ENCODE measurements around the gene OTOGL. TPM values are rescaled to one million over a fixed set of nuclear protein-coding genes. Genes with fewer than 3 reads are reported as not detected.

OTOGL gene
- polyA plus RNA-seq, 1 of the 3 experiments (the other 2 are of a cell fraction) = 0.61 TPM

DNA sequence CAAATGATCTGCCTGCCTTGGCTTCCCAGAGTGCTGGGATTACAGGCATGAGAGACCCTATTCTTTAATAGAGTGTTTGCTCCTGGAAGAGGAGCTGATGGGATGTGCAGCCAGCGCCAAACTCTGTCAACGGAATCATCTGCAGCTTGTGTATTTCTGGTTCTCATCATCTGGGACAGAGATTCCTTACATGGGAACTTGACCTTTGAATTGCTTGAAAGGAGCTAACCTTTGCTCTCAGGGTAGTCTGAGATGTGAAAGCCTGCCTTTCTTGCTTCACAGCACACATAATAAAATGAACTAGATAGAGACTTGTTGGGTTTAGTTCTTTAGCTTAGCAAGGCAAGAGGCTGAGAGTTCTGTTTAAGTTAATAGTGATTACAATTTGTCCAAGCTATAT is 120.0 kb downstream of the OTOGL start:
- WGBS (ENCODE audit: low lambda C conversion rate) = 8% methylated on average over 2 of the region's 2 CpGs
- Histone ChIP-seq H4K20me1 (ENCODE audit: insufficient read depth) (no peaks in the 10 kb centered on the region), H3F3A (replicated peaks; ENCODE audit: insufficient read depth) (no peaks in the 10 kb centered on the region), H3K27ac (ENCODE audit: low read depth in 2 of 2, low read length in 1 of 2) (no peak overlapping the region), H3K9me2 (no peaks in the 10 kb centered on the region), H3K4me2 (no peak overlapping the region), H3K4me1 (ENCODE audit: control insufficient read depth in 1 of 2, insufficient read depth in 2 of 2, low read depth in 1 of 2, low read length in 1 of 2) (0 out of 4 replicates have a peak, but pooled peaks cover 0 to 5% of the 10 kb centered on the region in 2 experiments), H3K9me3 (no peaks in the 10 kb centered on the region), H3K36me3 (replicated peaks in 1 of 2; ENCODE audit: control insufficient read depth in 1 of 2, insufficient read depth in 2 of 2, low read length in 1 of 2) (no peaks in the 10 kb centered on the region), H3K79me2 (ENCODE audit: insufficient read depth) (no peaks in the 10 kb centered on the region), H2AFZ (ENCODE audit: low read depth) (no peak overlapping the region), H3K27me3 (ENCODE audit: insufficient read depth) (peaks cover 27% of the 10 kb centered on the region; the same call in 1 of the 2 replicates), H3K4me3 (ENCODE audit: low read depth in 2 of 2, low read length in 1 of 2) (no peak overlapping the region), H3K9ac (no peak overlapping the region)
- TF ChIP-seq, protein P1, sequence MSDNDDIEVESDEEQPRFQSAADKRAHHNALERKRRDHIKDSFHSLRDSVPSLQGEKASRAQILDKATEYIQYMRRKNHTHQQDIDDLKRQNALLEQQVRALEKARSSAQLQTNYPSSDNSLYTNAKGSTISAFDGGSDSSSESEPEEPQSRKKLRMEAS (IDR thresholded peaks at IDR 0.05; ENCODE audit: low read depth) = no peak
- TF ChIP-seq NRF1 (IDR thresholded peaks at IDR 0.05; ENCODE audit: low read depth, low read length) (no peak), GATA2 (CRISPR knock-in tag; IDR thresholded peaks at IDR 0.05) (no peak), MXI1 (IDR thresholded peaks at IDR 0.05; ENCODE audit: low read depth, low read length) (no peak), NFIC (IDR thresholded peaks at IDR 0.05; ENCODE audit: borderline replicate concordance) (no peak), EZH2phosphoT487 (IDR thresholded peaks at IDR 0.05; ENCODE audit: borderline replicate concordance, low read depth) (no peak)
- TF ChIP-seq, protein P2, sequence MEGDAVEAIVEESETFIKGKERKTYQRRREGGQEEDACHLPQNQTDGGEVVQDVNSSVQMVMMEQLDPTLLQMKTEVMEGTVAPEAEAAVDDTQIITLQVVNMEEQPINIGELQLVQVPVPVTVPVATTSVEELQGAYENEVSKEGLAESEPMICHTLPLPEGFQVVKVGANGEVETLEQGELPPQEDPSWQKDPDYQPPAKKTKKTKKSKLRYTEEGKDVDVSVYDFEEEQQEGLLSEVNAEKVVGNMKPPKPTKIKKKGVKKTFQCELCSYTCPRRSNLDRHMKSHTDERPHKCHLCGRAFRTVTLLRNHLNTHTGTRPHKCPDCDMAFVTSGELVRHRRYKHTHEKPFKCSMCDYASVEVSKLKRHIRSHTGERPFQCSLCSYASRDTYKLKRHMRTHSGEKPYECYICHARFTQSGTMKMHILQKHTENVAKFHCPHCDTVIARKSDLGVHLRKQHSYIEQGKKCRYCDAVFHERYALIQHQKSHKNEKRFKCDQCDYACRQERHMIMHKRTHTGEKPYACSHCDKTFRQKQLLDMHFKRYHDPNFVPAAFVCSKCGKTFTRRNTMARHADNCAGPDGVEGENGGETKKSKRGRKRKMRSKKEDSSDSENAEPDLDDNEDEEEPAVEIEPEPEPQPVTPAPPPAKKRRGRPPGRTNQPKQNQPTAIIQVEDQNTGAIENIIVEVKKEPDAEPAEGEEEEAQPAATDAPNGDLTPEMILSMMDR (IDR thresholded peaks at IDR 0.05) = no peak
- TF ChIP-seq, protein P3, sequence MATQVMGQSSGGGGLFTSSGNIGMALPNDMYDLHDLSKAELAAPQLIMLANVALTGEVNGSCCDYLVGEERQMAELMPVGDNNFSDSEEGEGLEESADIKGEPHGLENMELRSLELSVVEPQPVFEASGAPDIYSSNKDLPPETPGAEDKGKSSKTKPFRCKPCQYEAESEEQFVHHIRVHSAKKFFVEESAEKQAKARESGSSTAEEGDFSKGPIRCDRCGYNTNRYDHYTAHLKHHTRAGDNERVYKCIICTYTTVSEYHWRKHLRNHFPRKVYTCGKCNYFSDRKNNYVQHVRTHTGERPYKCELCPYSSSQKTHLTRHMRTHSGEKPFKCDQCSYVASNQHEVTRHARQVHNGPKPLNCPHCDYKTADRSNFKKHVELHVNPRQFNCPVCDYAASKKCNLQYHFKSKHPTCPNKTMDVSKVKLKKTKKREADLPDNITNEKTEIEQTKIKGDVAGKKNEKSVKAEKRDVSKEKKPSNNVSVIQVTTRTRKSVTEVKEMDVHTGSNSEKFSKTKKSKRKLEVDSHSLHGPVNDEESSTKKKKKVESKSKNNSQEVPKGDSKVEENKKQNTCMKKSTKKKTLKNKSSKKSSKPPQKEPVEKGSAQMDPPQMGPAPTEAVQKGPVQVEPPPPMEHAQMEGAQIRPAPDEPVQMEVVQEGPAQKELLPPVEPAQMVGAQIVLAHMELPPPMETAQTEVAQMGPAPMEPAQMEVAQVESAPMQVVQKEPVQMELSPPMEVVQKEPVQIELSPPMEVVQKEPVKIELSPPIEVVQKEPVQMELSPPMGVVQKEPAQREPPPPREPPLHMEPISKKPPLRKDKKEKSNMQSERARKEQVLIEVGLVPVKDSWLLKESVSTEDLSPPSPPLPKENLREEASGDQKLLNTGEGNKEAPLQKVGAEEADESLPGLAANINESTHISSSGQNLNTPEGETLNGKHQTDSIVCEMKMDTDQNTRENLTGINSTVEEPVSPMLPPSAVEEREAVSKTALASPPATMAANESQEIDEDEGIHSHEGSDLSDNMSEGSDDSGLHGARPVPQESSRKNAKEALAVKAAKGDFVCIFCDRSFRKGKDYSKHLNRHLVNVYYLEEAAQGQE (IDR thresholded peaks at IDR 0.05; ENCODE audit: low read depth, low read length) = no peak
- DNase-seq = no peak
- POLR2A ChIA-PET = no interaction called here
- CTCF ChIA-PET = no interaction called here

DNA sequence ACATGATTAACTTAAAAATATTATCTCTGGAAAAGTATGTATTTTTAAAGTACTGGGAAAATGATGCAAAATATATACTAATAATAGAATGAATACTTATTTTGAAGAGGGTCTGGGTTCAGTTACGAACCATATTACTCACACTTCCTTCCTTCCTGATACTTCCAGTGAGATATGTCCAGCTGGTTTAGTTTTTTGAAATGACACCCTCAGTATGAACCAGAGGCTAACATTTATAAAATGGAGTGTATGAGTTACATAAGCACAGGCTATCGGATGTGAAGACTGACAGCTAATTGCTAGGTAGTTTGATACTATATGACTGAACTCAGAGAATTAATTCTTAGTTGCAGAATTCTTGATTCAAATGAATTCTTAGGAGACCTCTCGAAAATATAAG is 122.9 kb downstream of the OTOGL start:
- DNase-seq = no peak
- no peaks in the 10 kb centered on the region for H3K9me3 ChIP-seq
- H3K27ac ChIP-seq (ENCODE audit: low read depth in 2 of 2, low read length in 1 of 2) = peak overlapping the region in 1 of 2 experiments; percentile 15; a peak in 1 of 4 replicates
- no peak overlapping the region for H3K4me3 ChIP-seq (ENCODE audit: low read depth in 2 of 2, low read length in 1 of 2)
- 0 out of 4 replicates have a peak, but pooled peaks cover 0 to 5% of the 10 kb centered on the region in 2 experiments for H3K4me1 ChIP-seq (ENCODE audit: control insufficient read depth in 1 of 2, insufficient read depth in 2 of 2, low read depth in 1 of 2, low read length in 1 of 2)
- no peaks in the 10 kb centered on the region for H3K36me3 ChIP-seq (replicated peaks in 1 of 2; ENCODE audit: control insufficient read depth in 1 of 2, insufficient read depth in 2 of 2, low read length in 1 of 2)
- 24% methylated on average over 3 of the region's 3 CpGs for WGBS (ENCODE audit: low lambda C conversion rate)
- ChIA-PET POLR2A (no interaction called here), CTCF (no interaction called here)
- H4K20me1 ChIP-seq (ENCODE audit: insufficient read depth) = no peaks in the 10 kb centered on the region
- H3F3A ChIP-seq (replicated peaks; ENCODE audit: insufficient read depth) = no peaks in the 10 kb centered on the region
- no peak overlapping the region for H3K9ac ChIP-seq
- TF ChIP-seq POLR2AphosphoS5 (IDR thresholded peaks at IDR 0.05; ENCODE audit: low read depth, low read length) = no peak
- TF ChIP-seq FOSL2 (IDR thresholded peaks at IDR 0.05; ENCODE audit: borderline replicate concordance, low read depth) = no peak
- TF ChIP-seq EP300 (IDR thresholded peaks at IDR 0.05; ENCODE audit: borderline replicate concordance in 1 of 2, low read depth in 1 of 2, low read length in 1 of 2) = no peak
- TF ChIP-seq TEAD4 (IDR thresholded peaks at IDR 0.05; ENCODE audit: borderline replicate concordance, insufficient read depth) = no peak
- no peak for TF ChIP-seq TAF1 (IDR thresholded peaks at IDR 0.05; ENCODE audit: borderline replicate concordance, low read depth, low read length)
- TF ChIP-seq RAD21 (IDR thresholded peaks at IDR 0.05; ENCODE audit: low read length) = no peak
- no peak for TF ChIP-seq TCF12 (IDR thresholded peaks at IDR 0.05)
- TF ChIP-seq MXI1 (IDR thresholded peaks at IDR 0.05; ENCODE audit: low read depth, low read length) = no peak
- TF ChIP-seq ELF1 (IDR thresholded peaks at IDR 0.05) = no peak
- TF ChIP-seq FOXM1 (IDR thresholded peaks at IDR 0.05; ENCODE audit: low read depth) = no peak
- TF ChIP-seq MEF2A (IDR thresholded peaks at IDR 0.05; ENCODE audit: borderline replicate concordance, low read depth) = no peak
- no peaks in the 10 kb centered on the region for H3K9me2 ChIP-seq
- H3K79me2 ChIP-seq (ENCODE audit: insufficient read depth) = no peaks in the 10 kb centered on the region
- H2AFZ ChIP-seq (ENCODE audit: low read depth) = peak overlapping the region; percentile 65; the same call in 1 of the 2 replicates
- peaks cover 10% of the 10 kb centered on the region; the same call in 1 of the 2 replicates for H3K27me3 ChIP-seq (ENCODE audit: insufficient read depth)
- H3K4me2 ChIP-seq = peak overlapping the region; percentile 26; the same call in 1 of the 2 replicates
